Activated CD8-positive, alpha-beta T cell treated with anti-CD3 and anti-CD28 coated beads for 36 hours (primary cell): Measurements from ENCODE around the gene LRP8. TPM values are rescaled to one million over a fixed set of nuclear protein-coding genes. Genes with fewer than 3 reads are reported as not detected.

Experiments
- ATAC-seq: fragments of 200-7000 bp; cut with Tn5 transposase; one replicate; pipeline ENCODE4 v1.10.0; 2021; ENCODE audit warnings: mild to moderate bottlenecking, moderate library complexity
- CTCF ChIA-PET: fragments of 350-600 bp; sonication (Branson Sonifier 250); formaldehyde crosslinking; loops from one replicate; lab custom pipeline; 2021; ENCODE audit warnings: antibody characterized with exemption; lab: Charles Lee
- POLR2A ChIA-PET: fragments of 350-600 bp; sonication (Branson Sonifier 250); formaldehyde crosslinking; loops from one replicate; lab custom pipeline; 2021; ENCODE audit warnings: antibody characterized with exemption; lab: Charles Lee
- DNase-seq: peaks from one replicate; pipeline ENCODE4 v3.0.0-alpha.2; 2020
- H3K27ac Mint-ChIP-seq: one replicate; pipeline ENCODE4 v1.8.0; 2021; ENCODE audit warnings: mild to moderate bottlenecking, mixed read lengths
- H3K27me3 Mint-ChIP-seq: one replicate; pipeline ENCODE4 v1.8.0; 2021; ENCODE audit warnings: mixed read lengths
- H3K36me3 Mint-ChIP-seq: one replicate; pipeline ENCODE4 v1.8.0; 2021; ENCODE audit warnings: low read depth, mixed read lengths
- H3K4me1 Mint-ChIP-seq: one replicate; pipeline ENCODE4 v1.8.0; 2021; ENCODE audit warnings: low read depth, mixed read lengths
- H3K4me3 Mint-ChIP-seq: one replicate; pipeline ENCODE4 v1.8.0; 2021; ENCODE audit warnings: mild to moderate bottlenecking, moderate library complexity, mixed read lengths
- H3K9me3 Mint-ChIP-seq: one replicate; pipeline ENCODE4 v1.8.0; 2021; ENCODE audit warnings: mixed read lengths
- intact Hi-C: fragments of 100-400 bp; cut with micrococcal nuclease; formaldehyde crosslinking; loops from one replicate; pipeline ENCODE4 v1.10.0; 2022
- total RNA-seq, 2 experiments: library from RNA; stranded (reverse); gene quantifications; one replicate each; pipeline ENCODE4 v1.2.3, GENCODE V29; 2021
- TF ChIP-seq, protein P1 (sequence below): fragments of 200-600 bp; IDR thresholded peaks from one replicate; pipeline ENCODE4 v1.8.0; 2022; ENCODE audit warnings: antibody characterized with exemption, mild to moderate bottlenecking

Gene LRP8
- total RNA-seq, 2 experiments from 2014 or later: 39.9 to 41.6 TPM

DNA sequence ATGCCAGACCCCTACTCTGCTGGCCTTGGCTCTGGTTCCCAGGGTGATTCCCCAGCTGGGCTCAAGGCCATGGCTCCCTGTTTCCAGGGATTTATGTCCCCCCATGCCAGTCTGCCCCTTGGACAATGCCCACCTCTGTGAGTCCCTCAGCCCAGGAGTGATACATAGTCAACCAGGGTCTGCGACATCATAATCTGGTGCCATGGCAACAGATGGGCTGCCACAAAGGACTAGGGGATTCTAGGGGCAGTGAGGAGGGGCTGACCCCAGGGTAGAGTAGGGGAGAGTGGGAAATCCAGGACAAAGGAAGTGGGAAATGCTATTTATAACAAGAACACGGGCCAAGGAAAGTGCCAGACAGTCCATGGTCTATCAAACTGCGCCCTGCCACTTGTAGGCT lies 33.8 kb downstream of the LRP8 start:
- POLR2A ChIA-PET: no interaction called here
- DNase-seq (no peak), ATAC-seq (no peak)
- H3K27ac Mint-ChIP-seq: no peak overlapping the region
- intact Hi-C loops: no loop called here
- peaks cover 33% of the 10 kb centered on the region for H3K4me1 Mint-ChIP-seq
- H3K36me3 Mint-ChIP-seq: peaks cover 8% of the 10 kb centered on the region
- TF ChIP-seq, protein P1, sequence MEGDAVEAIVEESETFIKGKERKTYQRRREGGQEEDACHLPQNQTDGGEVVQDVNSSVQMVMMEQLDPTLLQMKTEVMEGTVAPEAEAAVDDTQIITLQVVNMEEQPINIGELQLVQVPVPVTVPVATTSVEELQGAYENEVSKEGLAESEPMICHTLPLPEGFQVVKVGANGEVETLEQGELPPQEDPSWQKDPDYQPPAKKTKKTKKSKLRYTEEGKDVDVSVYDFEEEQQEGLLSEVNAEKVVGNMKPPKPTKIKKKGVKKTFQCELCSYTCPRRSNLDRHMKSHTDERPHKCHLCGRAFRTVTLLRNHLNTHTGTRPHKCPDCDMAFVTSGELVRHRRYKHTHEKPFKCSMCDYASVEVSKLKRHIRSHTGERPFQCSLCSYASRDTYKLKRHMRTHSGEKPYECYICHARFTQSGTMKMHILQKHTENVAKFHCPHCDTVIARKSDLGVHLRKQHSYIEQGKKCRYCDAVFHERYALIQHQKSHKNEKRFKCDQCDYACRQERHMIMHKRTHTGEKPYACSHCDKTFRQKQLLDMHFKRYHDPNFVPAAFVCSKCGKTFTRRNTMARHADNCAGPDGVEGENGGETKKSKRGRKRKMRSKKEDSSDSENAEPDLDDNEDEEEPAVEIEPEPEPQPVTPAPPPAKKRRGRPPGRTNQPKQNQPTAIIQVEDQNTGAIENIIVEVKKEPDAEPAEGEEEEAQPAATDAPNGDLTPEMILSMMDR: no peak
- H3K9me3 Mint-ChIP-seq: no peaks in the 10 kb centered on the region
- H3K27me3 Mint-ChIP-seq: no peaks in the 10 kb centered on the region
- H3K4me3 Mint-ChIP-seq: no peak overlapping the region
- CTCF ChIA-PET: interaction anchor here (2.0 to 6.1 kb wide), 2 partner anchors 16 to 99 kb away, joined by 11 to 34 read pairs; no protein-coding TSS in a partner anchor

- Mint-ChIP-seq H3K27ac (peak overlapping the region; percentile 25), H3K27me3 (no peaks in the 10 kb centered on the region), H3K4me3 (no peak overlapping the region), H3K9me3 (no peaks in the 10 kb centered on the region), H3K4me1 (peaks cover 33% of the 10 kb centered on the region), H3K36me3 (peaks cover 12% of the 10 kb centered on the region)
- DNase-seq (no peak), ATAC-seq (no peak)
- ChIA-PET CTCF (interaction anchor here (2.0 to 6.1 kb wide), 2 partner anchors 15 to 100 kb away, joined by 11 to 34 read pairs; no protein-coding TSS in a partner anchor), POLR2A (no interaction called here)
- TF ChIP-seq, protein P1: no peak
- intact Hi-C loops: no loop called here
Observed at GRCh38 chr1:53293123-53293522, 34.7 kb downstream of the LRP8 start.

- POLR2A ChIA-PET: interaction anchor here (0.6 kb wide), 1 partner anchor 261 kb away, joined by 4 read pairs; no protein-coding TSS in a partner anchor
- ATAC-seq: no peak
- Mint-ChIP-seq H3K4me1 (peaks cover 30% of the 10 kb centered on the region), H3K4me3 (no peak overlapping the region), H3K9me3 (no peaks in the 10 kb centered on the region), H3K27ac (no peak overlapping the region), H3K27me3 (no peaks in the 10 kb centered on the region), H3K36me3 (peaks cover 12% of the 10 kb centered on the region)
- TF ChIP-seq, protein P1: no peak
- CTCF ChIA-PET: interaction anchor here (2.0 to 6.1 kb wide), 2 partner anchors 14 to 101 kb away, joined by 11 to 34 read pairs; no protein-coding TSS in a partner anchor
- intact Hi-C loops: no loop called here
- no peak for DNase-seq
Observed at GRCh38 chr1:53292690-53293089, 35.2 kb downstream of the LRP8 start.

DNA sequence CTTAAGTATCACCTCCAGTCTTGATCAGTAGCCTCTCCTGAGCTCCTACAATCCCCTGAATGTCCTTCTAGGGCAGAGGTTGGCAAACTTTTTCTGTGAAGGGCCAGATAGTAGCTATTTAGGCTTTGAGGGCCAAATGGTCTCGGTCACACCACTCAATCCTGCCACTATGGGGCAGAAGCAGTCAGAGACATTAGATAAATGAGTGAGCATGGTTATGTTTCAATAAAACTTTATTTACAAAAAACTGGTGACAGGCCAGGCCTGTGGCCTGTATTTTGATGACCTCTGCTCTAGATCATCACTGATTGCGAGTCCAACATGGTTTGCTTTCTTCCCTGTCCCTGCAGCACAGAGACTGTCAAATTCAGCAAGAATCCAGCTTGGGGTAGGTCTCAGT lies 36.3 kb downstream of the LRP8 start:
- TF ChIP-seq, protein P1: no peak
- no peaks in the 10 kb centered on the region for H3K9me3 Mint-ChIP-seq
- ChIA-PET POLR2A (no interaction called here), CTCF (interaction anchor here (0.6 to 6.1 kb wide), 3 partner anchors 13 to 158 kb away, joined by 3 to 34 read pairs (median 3); no protein-coding TSS in a partner anchor)
- H3K4me1 Mint-ChIP-seq: peaks cover 32% of the 10 kb centered on the region
- ATAC-seq (no peak), DNase-seq (no peak)
- H3K27me3 Mint-ChIP-seq: no peaks in the 10 kb centered on the region
- intact Hi-C loops: no loop called here
- H3K4me3 Mint-ChIP-seq: no peak overlapping the region
- peaks cover 12% of the 10 kb centered on the region for H3K36me3 Mint-ChIP-seq
- H3K27ac Mint-ChIP-seq: no peak overlapping the region

GRCh38 chr1:53288790-53289429 lies 39.0 kb downstream of the LRP8 start:
- POLR2A ChIA-PET: interaction anchor here (1.3 to 1.5 kb wide), 2 partner anchors 18 to 37 kb away, joined by 4 to 5 read pairs; no protein-coding TSS in a partner anchor
- Mint-ChIP-seq H3K4me3 (no peak overlapping the region), H3K4me1 (peaks cover 13% of the 10 kb centered on the region), H3K36me3 (peaks cover 18% of the 10 kb centered on the region), H3K27ac (no peak overlapping the region), H3K27me3 (no peaks in the 10 kb centered on the region), H3K9me3 (no peaks in the 10 kb centered on the region)
- DNase-seq: no peak
- TF ChIP-seq, protein P1: no peak
- ATAC-seq: no peak
- intact Hi-C loops: no loop called here
- CTCF ChIA-PET: interaction anchor here (4.9 kb wide), 1 partner anchor 11 kb away, joined by 27 read pairs; no protein-coding TSS in a partner anchor
